ENCODE measurements around the gene RMI2.
"Not testable (repeated sequence)": the region's sequence is repeated elsewhere in the genome, so short reads cannot be mapped to it uniquely, and the experiment has no call there.

RMI2 gene

DNA sequence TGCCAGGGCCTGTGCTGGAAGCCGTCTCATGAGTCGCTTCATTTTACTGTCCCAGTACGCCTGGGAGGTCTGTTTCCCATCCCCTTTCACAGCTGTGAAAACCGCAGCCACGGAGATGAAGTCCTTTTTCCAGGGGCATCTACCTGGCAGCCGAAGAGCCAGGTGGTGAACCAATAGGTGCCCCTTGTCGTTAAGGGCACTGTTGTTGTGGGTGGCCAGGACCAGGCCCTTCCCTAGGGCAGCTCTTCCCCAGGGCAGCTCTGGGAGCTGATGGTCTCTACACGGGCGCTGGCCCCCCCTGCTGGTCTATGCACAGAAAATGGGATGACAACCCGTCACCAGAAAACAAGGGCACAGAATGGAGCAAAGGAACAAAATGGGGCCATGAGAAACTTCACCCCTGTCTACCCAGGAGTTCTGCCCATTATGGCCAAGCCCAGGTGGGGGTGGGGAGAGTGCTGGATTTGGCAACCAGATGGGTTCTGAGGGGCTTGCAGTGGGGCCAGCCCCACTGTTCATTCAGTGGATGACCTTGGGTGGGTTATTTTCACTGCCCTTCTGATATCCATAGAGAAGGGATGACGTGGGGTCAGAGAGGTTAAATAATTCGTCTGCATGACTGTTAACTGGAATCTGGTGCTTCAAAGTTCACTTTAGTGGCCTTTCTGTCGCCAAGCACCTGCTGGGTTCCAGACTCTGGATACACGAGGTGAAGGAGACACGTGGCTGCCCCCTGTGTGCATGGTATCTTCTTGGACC is 11.5 kb downstream of the RMI2 start:
- peak; percentile 81 to 93 (median 87) for DNase-seq

GRCh38 chr16:11358531-11358930 is 13.3 kb downstream of the RMI2 start:
- DNase-seq, result no peak

DNA sequence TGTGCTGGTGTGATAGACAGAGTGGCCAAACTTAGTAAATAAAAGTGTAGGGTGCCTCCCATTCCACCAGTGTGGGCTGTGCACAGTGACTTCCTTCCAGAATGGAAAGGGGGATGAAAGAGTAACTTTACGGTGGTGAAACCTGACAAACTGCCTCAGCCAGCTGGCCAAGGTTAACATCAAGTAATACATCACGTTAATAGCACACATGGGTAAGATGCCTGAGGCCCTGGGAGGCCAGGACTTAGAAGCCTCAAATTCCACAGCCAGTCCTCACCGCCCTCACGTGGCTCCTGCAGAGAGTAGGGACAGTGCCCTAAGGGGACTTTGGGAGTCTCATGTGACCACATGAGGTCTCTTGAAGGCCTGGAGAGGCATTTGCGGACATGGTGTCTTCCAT is 14.1 kb downstream of the RMI2 start:
- DNase-seq, result no peak

DNA sequence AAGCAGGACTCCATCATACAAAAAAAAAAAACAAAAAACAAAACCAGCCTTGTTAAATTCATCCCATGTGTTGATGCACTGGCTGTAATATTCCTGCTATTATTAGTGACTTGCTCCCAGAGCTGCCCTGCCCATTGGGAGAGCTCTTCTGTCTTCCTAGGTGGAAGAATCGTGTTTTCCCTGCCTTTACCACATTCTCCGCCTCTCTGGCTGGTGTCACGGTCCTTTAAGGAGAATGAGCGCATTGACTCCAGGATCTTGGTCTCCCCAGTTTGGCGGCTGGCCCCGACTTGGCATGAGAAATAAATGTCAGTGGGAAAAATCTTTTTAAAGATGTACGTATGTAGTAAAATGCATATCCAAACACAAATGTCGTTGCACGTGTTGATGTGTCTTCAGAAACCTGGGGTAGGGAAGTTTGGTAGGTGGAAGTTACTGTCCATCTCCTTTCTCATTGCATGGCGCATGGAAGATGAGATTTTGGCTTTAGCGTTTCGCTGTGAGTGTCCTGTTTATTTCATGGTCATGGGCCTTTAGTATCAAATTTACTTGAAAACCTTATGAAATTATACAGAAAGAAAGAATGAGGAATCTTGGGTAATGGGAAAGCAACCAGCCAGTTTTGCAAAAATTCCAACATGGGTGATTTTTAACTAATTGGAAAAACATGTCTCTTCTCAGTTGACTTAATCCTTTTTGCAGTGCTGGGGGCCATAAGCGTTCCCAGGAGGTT is 15.5 kb downstream of the RMI2 start:
- DNase-seq, result no peak

GRCh38 chr16:11361701-11362451 is 16.6 kb downstream of the RMI2 start:
- peak; percentile 79 to 84 (median 79) for DNase-seq

DNA sequence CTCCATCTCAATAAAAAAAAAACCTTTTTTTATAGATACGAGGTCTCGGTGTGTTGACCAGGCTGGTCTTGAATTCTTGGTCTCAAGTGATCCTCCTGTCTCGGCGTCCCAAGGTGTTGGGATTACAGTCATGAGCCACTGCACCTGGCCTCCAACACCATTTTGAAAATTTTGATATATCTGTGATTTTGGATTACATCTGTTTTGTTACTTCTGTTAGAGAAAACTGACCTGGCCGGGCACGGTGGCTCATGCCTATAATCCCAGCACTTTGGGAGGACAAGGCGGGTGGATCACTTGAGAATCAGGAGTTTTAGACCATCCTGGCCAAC is 18.6 kb downstream of the RMI2 start:
- no peak for DNase-seq

GRCh38 chr16:11367483-11367906 is 22.2 kb downstream of the RMI2 start:
- DNase-seq, result peak; percentile 27 to 57 (median 54)

DNA sequence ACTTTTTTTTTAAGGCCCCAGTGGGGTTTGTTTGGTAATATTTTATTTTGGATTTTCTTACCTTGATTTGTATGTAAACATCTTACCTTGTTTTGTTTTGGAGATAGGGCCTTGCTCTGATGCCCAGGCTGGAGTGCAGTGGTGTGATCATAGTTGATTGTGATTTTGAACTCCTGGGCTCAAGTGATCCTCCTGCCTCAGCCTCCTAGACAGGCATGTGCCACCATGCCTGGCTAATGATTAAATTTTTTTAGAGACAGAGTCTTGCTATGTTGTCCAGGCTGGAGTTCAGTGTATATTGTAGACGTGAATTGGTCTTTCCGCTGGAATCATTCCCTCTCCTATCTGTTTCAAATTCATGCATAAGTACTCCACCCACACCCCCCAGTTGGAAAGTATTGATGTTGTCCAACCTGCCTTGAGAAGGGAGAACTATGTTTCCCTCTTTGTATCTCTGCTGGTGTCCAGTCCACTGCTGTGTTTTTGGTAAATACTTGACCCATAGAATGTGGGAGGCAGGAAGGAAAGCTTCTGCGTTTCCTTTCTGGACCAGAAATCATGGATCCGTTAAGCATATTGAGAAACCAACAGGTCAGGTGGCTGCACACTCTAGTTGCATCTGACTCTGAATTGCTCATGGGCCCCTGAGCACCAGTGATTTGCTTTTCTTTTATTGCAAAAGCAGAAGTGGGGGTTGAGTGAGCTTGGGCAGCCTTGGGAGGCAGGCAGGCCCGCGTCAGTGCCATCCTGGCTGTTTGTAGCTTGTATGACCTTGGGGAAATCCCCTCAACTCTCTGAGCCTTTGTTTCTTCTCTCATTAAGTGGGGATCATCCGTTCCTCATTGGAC is 25.0 kb downstream of the RMI2 start:
- peak; percentile 94 to 97 (median 95) for DNase-seq

DNA sequence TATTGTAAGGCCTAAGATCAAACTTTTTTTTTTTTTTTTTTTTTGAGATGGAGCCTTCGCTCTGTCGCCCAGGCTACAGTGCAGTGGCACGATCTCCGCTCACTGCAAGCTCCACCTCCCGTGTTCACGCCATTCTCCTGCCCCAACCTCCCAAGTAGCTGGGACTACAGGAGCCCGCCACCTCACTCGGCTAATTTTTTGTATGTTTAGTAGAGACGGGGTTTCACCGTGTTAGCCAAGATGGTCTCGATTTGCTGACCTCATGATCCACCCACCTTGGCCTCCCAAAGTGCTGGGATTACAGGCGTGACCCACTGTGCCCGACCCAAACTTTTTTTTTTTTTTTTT is 25.6 kb downstream of the RMI2 start:
- DNase-seq, result not testable (repeated sequence)

GRCh38 chr16:11372073-11372828 is 27.0 kb downstream of the RMI2 start:
- no peak for DNase-seq

GRCh38 chr16:11372829-11373306 is 27.6 kb downstream of the RMI2 start:
- DNase-seq, result no peak

DNA sequence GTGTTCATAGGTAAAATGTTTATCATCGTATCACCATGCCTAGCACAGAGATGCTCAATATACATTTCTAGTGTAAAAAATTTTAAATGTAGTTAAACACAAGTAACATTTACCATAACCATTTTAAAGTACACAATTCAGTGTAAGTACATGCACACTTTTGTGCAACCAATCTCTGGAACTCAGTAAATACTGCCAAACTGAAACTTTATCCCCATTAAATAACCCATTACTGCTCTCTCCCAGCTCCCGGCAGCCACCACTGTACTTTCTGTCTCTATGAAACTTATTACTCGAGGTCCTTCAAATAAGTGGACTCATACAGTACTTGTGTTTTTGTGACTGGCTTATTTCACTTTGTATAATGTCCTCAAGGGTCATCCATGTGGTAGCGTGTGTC is 29.0 kb downstream of the RMI2 start:
- DNase-seq, result no peak

DNA sequence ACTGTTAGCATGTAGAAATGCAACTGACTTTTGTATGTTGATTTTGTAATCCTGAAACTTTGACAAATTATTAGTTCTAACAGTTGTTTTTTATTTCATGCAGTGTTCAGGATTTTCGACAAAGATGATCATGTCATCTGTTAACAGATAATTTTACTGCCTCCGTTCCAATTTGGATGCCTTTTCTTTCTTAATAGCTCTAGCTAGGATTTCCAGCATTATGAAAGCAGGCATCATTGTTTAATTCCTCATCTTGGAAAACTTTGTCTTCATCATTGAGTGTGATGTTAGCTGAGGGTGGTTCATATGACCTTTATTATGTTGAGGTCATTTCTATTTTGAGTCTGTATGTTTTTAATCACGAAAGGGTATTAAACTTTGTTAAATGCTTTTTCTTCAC is 31.9 kb downstream of the RMI2 start:
- DNase-seq, result peak; percentile 48 to 76 (median 60)

GRCh38 chr16:11378951-11379350 is 33.7 kb downstream of the RMI2 start:
- not testable (repeated sequence) for DNase-seq

DNA sequence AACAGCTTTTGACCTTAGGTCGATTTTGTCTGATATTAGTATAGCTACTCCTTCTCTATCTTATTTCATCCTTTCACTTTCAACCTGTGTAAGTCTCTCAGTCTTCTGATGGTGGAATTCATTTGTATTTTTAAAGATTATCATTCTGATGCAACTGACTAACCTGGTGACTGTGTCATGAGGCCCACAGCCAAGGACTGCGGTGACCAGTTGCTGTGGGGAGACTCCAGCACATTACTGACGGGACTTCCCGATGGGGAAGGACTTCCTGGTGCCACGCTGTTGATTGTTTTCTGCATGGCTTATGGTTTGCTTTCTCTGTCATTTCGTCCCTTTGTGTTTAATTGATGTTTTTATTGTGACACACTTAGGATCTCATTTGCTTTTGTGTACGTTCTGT is 34.2 kb downstream of the RMI2 start:
- peak; percentile 90 to 92 (median 91) for DNase-seq

GRCh38 chr16:11380836-11381235 is 35.6 kb downstream of the RMI2 start:
- DNase-seq, result no peak

- DNase-seq, result no peak
These were observed 38.4 kb downstream of the RMI2 start for GRCh38 chr16:11383481-11384183.

GRCh38 chr16:11384184-11384955 is 39.1 kb downstream of the RMI2 start:
- DNase-seq, result no peak

DNA sequence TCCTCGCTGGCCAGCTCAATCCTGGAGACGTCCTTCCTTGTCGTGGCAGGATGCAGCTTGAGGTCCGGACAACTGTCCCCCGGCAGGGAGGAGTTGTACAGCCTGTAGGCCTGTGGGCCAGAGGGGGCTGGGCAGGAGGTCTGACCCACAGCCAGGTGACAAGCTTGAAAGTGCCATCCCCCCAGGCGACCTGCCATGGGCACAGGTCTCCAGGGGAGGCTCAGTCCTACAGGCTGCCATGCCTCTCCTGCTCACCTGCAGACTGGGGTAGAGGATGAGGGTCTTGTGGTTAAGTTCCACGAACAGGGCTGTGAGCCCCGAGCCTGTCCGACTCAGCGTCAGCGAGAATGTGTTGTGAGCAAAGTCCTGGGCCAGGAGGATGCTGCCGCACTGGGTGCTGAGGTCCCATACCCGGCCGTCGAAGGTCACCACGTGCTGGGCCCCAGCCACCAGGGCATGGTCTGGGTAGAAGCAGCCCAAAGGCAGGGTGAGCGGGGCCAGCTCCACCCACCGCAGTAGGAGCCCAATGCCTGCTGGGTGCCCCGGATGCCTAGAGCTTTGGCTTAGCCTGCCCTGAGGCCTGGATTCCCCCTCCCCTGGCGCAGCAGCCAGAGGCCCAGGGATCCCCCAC is 39.8 kb downstream of the RMI2 start:
- DNase-seq, result no peak

Measured in suppressor macrophage treated with lipopolysaccharide for 1 hour (primary cell).